ENCODE measurements around the gene RET. TPM values are rescaled to one million over a fixed set of nuclear protein-coding genes. Genes with fewer than 3 reads are reported as not detected.

The RET gene
- total and polyA plus RNA-seq, 4 donors, result 0.31 to 1.3 (median 0.77) TPM

DNA sequence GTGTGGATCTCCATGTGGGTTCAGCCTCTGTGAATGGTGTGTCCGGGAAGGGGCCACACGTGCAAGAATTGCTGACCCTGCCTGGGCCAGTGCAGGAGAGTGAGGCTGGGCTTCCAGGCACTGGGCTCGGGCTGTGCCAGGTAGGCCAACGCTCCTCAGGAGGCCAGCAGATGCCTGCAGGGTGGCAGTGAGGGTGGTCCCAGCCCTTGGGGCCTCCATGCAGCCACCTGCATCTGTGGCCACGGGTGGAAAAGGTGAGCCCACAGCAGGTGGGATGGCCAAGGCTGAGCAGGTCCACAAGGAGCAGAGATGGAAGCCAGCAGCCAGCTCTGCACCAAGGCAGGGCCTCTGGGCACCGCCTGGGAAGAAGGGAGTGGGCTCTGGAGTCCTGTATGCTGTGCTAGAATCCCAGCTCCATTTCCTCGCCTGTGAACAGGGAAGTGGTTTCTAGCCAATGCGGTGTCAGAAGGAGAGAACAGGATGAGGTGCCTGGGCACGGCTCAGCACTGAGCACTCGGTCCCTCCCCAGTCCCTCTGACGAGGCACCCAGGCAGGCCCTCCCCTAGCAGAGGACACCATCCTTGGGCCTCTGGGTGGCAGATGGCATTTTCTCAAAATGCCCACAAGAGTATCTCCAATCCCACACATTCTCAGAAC lies 31.1 kb upstream of the RET start:
- H3K36me3 ChIP-seq (ENCODE audit: control insufficient read depth in 4 of 4, insufficient read depth in 4 of 4, low read length in 4 of 4), result no peaks in the 10 kb centered on the region
- 66 to 81% methylated on average over 11 of the region's 11 CpGs for WGBS, 2 donors
- H3K9ac ChIP-seq (ENCODE audit: insufficient read depth in 1 of 2, low read length in 2 of 2), result no peak overlapping the region
- no peak overlapping the region for H3K27ac ChIP-seq (ENCODE audit: low read depth in 1 of 2, low read length in 1 of 2)
- TF ChIP-seq, protein P1, sequence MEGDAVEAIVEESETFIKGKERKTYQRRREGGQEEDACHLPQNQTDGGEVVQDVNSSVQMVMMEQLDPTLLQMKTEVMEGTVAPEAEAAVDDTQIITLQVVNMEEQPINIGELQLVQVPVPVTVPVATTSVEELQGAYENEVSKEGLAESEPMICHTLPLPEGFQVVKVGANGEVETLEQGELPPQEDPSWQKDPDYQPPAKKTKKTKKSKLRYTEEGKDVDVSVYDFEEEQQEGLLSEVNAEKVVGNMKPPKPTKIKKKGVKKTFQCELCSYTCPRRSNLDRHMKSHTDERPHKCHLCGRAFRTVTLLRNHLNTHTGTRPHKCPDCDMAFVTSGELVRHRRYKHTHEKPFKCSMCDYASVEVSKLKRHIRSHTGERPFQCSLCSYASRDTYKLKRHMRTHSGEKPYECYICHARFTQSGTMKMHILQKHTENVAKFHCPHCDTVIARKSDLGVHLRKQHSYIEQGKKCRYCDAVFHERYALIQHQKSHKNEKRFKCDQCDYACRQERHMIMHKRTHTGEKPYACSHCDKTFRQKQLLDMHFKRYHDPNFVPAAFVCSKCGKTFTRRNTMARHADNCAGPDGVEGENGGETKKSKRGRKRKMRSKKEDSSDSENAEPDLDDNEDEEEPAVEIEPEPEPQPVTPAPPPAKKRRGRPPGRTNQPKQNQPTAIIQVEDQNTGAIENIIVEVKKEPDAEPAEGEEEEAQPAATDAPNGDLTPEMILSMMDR (IDR thresholded peaks at IDR 0.05; ENCODE audit: control extremely low read depth, extremely low read depth), result no peak
- ATAC-seq (ENCODE audit: insufficient read depth, low FRiP score), result no peak
- DNase-seq, result no peak
- H3K27me3 ChIP-seq (ENCODE audit: control insufficient read depth in 3 of 3, insufficient read depth in 3 of 3, low read length in 2 of 3), result no peaks in the 10 kb centered on the region
- no peak overlapping the region for H3K4me3 ChIP-seq
- H3K9me3 ChIP-seq (ENCODE audit: control insufficient read depth in 4 of 4, insufficient read depth in 3 of 4, low read length in 3 of 4), result no peaks in the 10 kb centered on the region
- H3K4me1 ChIP-seq (ENCODE audit: control insufficient read depth in 5 of 5, insufficient read depth in 5 of 5, low read length in 5 of 5), result peaks cover 0 to 11% (median 4%) of the 10 kb centered on the region in 5 donors

DNA sequence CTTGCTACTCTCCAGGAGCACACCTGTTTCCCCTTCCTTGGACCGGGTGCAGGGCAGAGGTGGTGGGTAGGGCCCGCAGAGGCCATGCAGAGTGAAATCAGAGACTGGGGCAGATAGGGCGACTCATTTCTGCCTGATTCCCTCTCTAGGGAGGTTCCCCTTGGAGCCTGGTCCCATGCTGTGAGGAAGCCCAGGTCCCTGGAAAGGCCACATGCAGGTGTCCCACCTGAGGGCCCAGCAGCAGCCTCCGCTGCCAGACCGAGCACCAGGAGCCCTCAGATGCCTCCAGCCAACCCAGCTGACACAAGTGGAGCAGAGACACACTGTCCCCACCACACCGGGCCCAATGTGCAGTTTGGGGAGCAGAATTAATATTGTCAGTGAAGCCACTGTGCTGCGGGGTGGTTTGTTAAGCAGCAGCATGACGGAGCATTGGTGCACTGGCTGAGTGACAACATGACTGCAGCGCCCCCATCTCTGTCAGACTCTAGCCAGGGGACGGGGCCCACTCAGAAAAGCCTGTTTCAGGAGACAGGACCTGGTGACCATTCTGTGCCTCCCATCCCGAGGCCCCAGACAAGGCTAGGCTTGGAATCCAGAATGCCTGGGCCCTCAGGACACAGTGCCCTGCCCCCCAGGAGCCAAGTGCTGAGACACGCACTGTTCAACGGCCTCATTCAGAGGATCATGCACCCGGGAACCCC lies 30.4 kb upstream of the RET start:
- Histone ChIP-seq H3K36me3 (ENCODE audit: control insufficient read depth in 4 of 4, insufficient read depth in 4 of 4, low read length in 4 of 4) (no peaks in the 10 kb centered on the region), H3K4me3 (no peak overlapping the region), H3K9me3 (ENCODE audit: control insufficient read depth in 4 of 4, insufficient read depth in 3 of 4, low read length in 3 of 4) (no peaks in the 10 kb centered on the region), H3K4me1 (ENCODE audit: control insufficient read depth in 5 of 5, insufficient read depth in 5 of 5, low read length in 5 of 5) (peaks cover 0 to 11% (median 4%) of the 10 kb centered on the region in 5 donors), H3K9ac (ENCODE audit: insufficient read depth in 1 of 2, low read length in 2 of 2) (no peak overlapping the region), H3K27me3 (ENCODE audit: control insufficient read depth in 3 of 3, insufficient read depth in 3 of 3, low read length in 2 of 3) (no peaks in the 10 kb centered on the region), H3K27ac (ENCODE audit: low read depth in 1 of 2, low read length in 1 of 2) (no peak overlapping the region)
- ATAC-seq (ENCODE audit: insufficient read depth, low FRiP score), result no peak
- TF ChIP-seq, protein P1 (IDR thresholded peaks at IDR 0.05; ENCODE audit: control extremely low read depth, extremely low read depth), result no peak
- no peak for DNase-seq
- WGBS, 2 donors, result 81 to 86% methylated on average over 14 of the region's 14 CpGs

DNA sequence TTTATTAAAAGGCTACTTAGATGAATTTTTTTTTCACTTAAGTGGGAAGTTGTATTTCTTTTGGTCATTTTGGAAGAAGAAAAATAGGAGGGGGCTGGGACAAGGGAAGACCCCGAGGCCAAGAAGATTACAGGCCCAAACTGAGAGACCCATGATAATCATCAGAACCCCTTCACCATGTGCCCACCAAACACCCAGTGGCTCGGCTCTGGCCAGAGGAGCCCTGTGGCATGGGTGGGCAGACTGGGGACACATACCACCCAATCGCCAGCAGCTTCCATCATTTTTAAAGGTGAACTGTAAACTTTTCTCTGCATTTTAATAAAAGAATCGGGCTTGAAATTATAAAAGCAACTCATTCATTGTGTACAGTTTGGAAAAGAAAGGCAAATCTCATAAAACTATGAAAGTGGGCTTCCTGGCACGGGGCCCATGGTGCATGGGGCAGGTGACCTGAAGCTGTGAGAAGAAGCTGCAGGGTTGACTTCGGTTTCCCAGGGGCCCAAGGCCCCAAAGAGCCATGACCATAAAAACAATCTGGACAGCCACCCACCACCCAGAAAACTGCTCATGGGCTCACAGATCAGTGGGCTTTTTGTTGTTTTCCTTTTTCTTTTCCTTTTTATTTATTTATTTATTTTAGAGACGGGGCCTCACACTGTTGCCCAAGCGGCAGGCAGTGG lies 29.4 kb upstream of the RET start:
- WGBS, 2 donors, result 81 to 82% methylated on average over 8 of the region's 8 CpGs
- no peak for DNase-seq

More for the DNA sequence above, 29.4 kb upstream of the RET start:
- TF ChIP-seq, protein P1 (IDR thresholded peaks at IDR 0.05; ENCODE audit: control extremely low read depth, extremely low read depth), result no peak
- no peak overlapping the region for H3K4me3 ChIP-seq
- H3K27ac ChIP-seq (ENCODE audit: low read depth in 1 of 2, low read length in 1 of 2), result no peak overlapping the region
- no peaks in the 10 kb centered on the region for H3K36me3 ChIP-seq (ENCODE audit: control insufficient read depth in 4 of 4, insufficient read depth in 4 of 4, low read length in 4 of 4)
- H3K9me3 ChIP-seq (ENCODE audit: control insufficient read depth in 4 of 4, insufficient read depth in 3 of 4, low read length in 3 of 4), result no peaks in the 10 kb centered on the region
- H3K27me3 ChIP-seq (ENCODE audit: control insufficient read depth in 3 of 3, insufficient read depth in 3 of 3, low read length in 2 of 3), result peaks cover 0 to under 1% (median 0%) of the 10 kb centered on the region in 3 donors
- no peak overlapping the region for H3K9ac ChIP-seq (ENCODE audit: insufficient read depth in 1 of 2, low read length in 2 of 2)
- ATAC-seq (ENCODE audit: insufficient read depth, low FRiP score), result no peak
- peaks cover 0 to 11% (median 4%) of the 10 kb centered on the region in 5 donors for H3K4me1 ChIP-seq (ENCODE audit: control insufficient read depth in 5 of 5, insufficient read depth in 5 of 5, low read length in 5 of 5)
